Measurements from ENCODE around the gene DYNLT1.
"Not testable (repeated sequence)": the region's sequence is repeated elsewhere in the genome, so short reads cannot be mapped to it uniquely, and the experiment has no call there.

DYNLT1 gene

GRCh38 chr6:158620963-158621693, 23.4 kb downstream of the DYNLT1 start:
- no peak for DNase-seq

- DNase-seq: no peak
These were observed 24.4 kb downstream of the DYNLT1 start for GRCh38 chr6:158619922-158620801.

GRCh38 chr6:158618289-158618688, 26.3 kb downstream of the DYNLT1 start:
- DNase-seq: not testable (repeated sequence)

GRCh38 chr6:158614606-158615005, 29.9 kb downstream of the DYNLT1 start:
- DNase-seq: not testable (repeated sequence)

GRCh38 chr6:158611541-158612370, 32.8 kb downstream of the DYNLT1 start:
- no peak for DNase-seq

- no peak for DNase-seq
These were observed 33.5 kb downstream of the DYNLT1 start for GRCh38 chr6:158611039-158611438.

GRCh38 chr6:158610319-158610968, 34.1 kb downstream of the DYNLT1 start:
- no peak for DNase-seq

GRCh38 chr6:158609455-158610155, 34.9 kb downstream of the DYNLT1 start:
- DNase-seq: no peak

GRCh38 chr6:158608221-158608620, 36.3 kb downstream of the DYNLT1 start:
- no peak for DNase-seq

- no peak for DNase-seq
These were observed 37.0 kb downstream of the DYNLT1 start for GRCh38 chr6:158607411-158608170.

- DNase-seq: no peak
These were observed 37.6 kb downstream of the DYNLT1 start for GRCh38 chr6:158606935-158607334.

- DNase-seq: not testable (repeated sequence)
These were observed 38.5 kb downstream of the DYNLT1 start for GRCh38 chr6:158606011-158606410.

GRCh38 chr6:158605266-158605878, 39.2 kb downstream of the DYNLT1 start:
- DNase-seq: peak; percentile 41

- DNase-seq: no peak
These were observed 40.5 kb downstream of the DYNLT1 start for GRCh38 chr6:158604048-158604406.

- DNase-seq: no peak
These were observed 41.1 kb downstream of the DYNLT1 start for GRCh38 chr6:158603261-158604047.

GRCh38 chr6:158599635-158600034, 44.9 kb downstream of the DYNLT1 start:
- DNase-seq: no peak

GRCh38 chr6:158597565-158597964, 47.0 kb downstream of the DYNLT1 start:
- DNase-seq: no peak

- no peak for DNase-seq
These were observed 47.7 kb downstream of the DYNLT1 start for GRCh38 chr6:158596861-158597260.

- no peak for DNase-seq
These were observed 49.3 kb downstream of the DYNLT1 start for GRCh38 chr6:158595223-158595622.

GRCh38 chr6:158593670-158594069, 50.9 kb downstream of the DYNLT1 start:
- no peak for DNase-seq
